Activated T-helper 2 cell treated with anti-CD3 and anti-CD28 coated beads, Interferon-gamma antibody, Interleukin-2, Interleukin-4, amounts not matched to agents 10 μg/mL and 5 μg/mL and 100 μg/mL, durations not matched to agents 14 hours and 24 hours and 36 hours (primary cell): Measurements from ENCODE around the gene ATG2B. TPM values are rescaled to one million over a fixed set of nuclear protein-coding genes. Genes with fewer than 3 reads are reported as not detected.

ENCODE experiments used
- DNase-seq: peaks from one replicate; pipeline ENCODE4 v3.0.0; 2021; ENCODE audit warnings: low spot score
- H3K27ac Mint-ChIP-seq: one replicate; pipeline ENCODE4 v1.8.0; 2021; ENCODE audit warnings: mixed read lengths
- H3K27me3 Mint-ChIP-seq: one replicate; pipeline ENCODE4 v1.8.0; 2021; ENCODE audit warnings: low read depth, mixed read lengths
- H3K36me3 Mint-ChIP-seq: one replicate; pipeline ENCODE4 v1.8.0; 2021; ENCODE audit warnings: low read depth, mixed read lengths
- H3K4me1 Mint-ChIP-seq: one replicate; pipeline ENCODE4 v1.8.0; 2021; ENCODE audit warnings: low read depth, mixed read lengths
- H3K4me3 Mint-ChIP-seq: one replicate; pipeline ENCODE4 v1.8.0; 2021; ENCODE audit warnings: low read depth, mild to moderate bottlenecking, moderate library complexity, mixed read lengths
- H3K9me3 Mint-ChIP-seq: one replicate; pipeline ENCODE4 v1.8.0; 2021; ENCODE audit warnings: mixed read lengths
- intact Hi-C: fragments of 100-400 bp; cut with micrococcal nuclease; formaldehyde crosslinking; loops from one replicate; pipeline ENCODE4 v1.15.1; 2023
- total RNA-seq: library from RNA; stranded (reverse); gene quantifications from 2 replicates; pipeline ENCODE4 v1.2.3, GENCODE V29; 2022

ATG2B gene, protein sequence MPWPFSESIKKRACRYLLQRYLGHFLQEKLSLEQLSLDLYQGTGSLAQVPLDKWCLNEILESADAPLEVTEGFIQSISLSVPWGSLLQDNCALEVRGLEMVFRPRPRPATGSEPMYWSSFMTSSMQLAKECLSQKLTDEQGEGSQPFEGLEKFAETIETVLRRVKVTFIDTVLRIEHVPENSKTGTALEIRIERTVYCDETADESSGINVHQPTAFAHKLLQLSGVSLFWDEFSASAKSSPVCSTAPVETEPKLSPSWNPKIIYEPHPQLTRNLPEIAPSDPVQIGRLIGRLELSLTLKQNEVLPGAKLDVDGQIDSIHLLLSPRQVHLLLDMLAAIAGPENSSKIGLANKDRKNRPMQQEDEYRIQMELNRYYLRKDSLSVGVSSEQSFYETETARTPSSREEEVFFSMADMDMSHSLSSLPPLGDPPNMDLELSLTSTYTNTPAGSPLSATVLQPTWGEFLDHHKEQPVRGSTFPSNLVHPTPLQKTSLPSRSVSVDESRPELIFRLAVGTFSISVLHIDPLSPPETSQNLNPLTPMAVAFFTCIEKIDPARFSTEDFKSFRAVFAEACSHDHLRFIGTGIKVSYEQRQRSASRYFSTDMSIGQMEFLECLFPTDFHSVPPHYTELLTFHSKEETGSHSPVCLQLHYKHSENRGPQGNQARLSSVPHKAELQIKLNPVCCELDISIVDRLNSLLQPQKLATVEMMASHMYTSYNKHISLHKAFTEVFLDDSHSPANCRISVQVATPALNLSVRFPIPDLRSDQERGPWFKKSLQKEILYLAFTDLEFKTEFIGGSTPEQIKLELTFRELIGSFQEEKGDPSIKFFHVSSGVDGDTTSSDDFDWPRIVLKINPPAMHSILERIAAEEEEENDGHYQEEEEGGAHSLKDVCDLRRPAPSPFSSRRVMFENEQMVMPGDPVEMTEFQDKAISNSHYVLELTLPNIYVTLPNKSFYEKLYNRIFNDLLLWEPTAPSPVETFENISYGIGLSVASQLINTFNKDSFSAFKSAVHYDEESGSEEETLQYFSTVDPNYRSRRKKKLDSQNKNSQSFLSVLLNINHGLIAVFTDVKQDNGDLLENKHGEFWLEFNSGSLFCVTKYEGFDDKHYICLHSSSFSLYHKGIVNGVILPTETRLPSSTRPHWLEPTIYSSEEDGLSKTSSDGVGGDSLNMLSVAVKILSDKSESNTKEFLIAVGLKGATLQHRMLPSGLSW (N-terminal part only)
- 18.3 and 23.8 TPM in 2 replicates for total RNA-seq

DNA sequence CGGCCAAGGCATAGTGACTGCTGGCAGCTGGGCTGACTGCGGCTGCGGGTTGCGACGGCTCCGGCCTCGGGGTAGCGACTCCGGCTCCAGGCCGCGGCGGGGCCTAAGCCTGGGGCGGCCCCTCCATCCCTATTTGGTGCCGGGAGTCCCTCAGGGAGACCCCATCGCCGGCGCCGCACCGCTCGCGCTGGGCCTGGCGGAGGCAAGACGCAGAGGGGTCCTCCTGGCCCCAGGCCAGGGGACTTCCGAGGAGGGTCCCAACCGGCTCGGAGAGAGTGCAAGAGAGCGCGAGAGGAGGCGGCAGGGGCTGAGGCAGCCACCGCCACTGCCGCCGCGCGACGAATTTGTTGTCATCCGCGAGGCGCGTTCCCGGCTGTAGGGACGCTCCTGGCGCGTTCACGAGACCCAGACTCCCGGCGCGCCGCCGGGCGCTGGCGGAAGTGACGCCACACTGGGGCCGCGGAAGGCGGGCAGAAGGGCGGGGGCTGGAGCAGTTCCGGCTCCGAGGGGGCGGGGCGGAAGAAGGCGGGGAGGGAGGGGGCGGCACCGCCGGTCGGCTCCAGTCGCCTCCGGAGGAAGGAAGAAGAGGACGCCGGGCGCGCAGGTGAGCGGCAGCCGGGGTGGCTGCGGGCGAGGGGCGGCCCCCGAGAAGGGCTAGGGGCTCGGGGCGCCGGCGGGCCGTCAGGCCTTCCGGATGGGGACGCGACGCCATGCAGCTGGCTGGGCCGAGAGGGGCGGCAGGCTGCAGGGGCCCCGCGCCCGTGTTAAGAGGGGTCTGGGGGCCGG lies at the start of gene ATG2B, which contains the start of gene GSKIP:
Gene ATG2B (minus strand): TSS at position 377 of the 786 bp plus-strand sequence. CDS start 365 bp downstream, at position 12.
Gene GSKIP (plus strand): TSS at position 562 of the 786 bp plus-strand sequence. CDS start 18,722 bp downstream, outside the sequence.
- Mint-ChIP-seq H3K27me3 (no peaks in the 10 kb centered on the region), H3K4me3 (peak within 1 kb of the TSS; percentile 95), H3K36me3 (peaks cover 4% of the 10 kb centered on the region), H3K27ac (peak within 1 kb of the TSS; percentile 92), H3K4me1 (peaks cover 36% of the 10 kb centered on the region), H3K9me3 (no peaks in the 10 kb centered on the region)
- peak; percentile 96 for DNase-seq
- intact Hi-C loops: loop anchor here (1.0 to 5.0 kb wide), 3 partner anchors 28 to 139 kb away; partner anchors contain the start of gene PAPOLA

DNA sequence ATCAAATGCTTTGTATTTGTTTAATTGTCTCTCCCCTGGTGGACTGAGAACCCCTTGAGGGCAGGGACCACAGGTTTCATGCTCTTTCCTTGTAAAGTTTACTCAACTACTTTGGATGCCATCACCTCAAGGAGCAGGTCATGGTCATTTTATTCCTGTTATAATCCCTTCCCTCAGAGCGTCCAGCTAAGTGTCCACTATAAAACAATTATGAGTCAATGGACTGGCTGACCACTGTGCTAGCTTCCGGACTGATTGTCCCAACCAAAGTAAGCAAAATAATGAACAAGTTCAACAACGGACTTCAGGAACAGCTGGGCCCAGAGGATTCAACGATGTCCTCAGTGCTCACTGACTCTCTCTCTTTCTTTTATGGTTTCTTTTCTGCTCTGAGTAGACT lies 47.0 kb upstream of the ATG2B start:
- no peak for DNase-seq
- Mint-ChIP-seq H3K4me1 (no peaks in the 10 kb centered on the region), H3K9me3 (no peaks in the 10 kb centered on the region), H3K36me3 (no peaks in the 10 kb centered on the region), H3K27me3 (peaks cover 4% of the 10 kb centered on the region), H3K4me3 (no peak overlapping the region), H3K27ac (no peak overlapping the region)
- intact Hi-C loops: no loop called here

DNA sequence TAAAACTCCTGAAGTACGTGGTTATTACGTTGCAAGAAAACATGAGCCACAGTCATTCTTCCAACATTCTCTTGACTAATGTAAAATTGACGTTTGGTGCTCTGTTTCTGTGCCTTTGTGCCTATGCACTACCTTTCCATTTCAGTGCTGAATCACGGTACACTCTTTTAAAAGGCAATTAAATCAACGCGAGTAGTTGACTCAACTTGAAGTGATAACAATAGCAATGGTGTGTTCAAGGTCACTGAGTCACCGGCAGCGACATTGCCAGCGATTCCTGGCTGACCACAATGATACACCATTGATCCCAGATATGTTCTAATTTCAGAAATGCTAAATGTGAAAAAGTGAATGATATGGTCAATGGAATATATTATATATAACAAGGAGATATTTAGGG lies 46.6 kb upstream of the ATG2B start:
- no peak overlapping the region for H3K4me3 Mint-ChIP-seq
- H3K27me3 Mint-ChIP-seq: peaks cover 4% of the 10 kb centered on the region
- H3K36me3 Mint-ChIP-seq: no peaks in the 10 kb centered on the region
- H3K4me1 Mint-ChIP-seq: no peaks in the 10 kb centered on the region
- intact Hi-C loops: no loop called here
- DNase-seq: no peak
- no peak overlapping the region for H3K27ac Mint-ChIP-seq
- no peaks in the 10 kb centered on the region for H3K9me3 Mint-ChIP-seq

DNA sequence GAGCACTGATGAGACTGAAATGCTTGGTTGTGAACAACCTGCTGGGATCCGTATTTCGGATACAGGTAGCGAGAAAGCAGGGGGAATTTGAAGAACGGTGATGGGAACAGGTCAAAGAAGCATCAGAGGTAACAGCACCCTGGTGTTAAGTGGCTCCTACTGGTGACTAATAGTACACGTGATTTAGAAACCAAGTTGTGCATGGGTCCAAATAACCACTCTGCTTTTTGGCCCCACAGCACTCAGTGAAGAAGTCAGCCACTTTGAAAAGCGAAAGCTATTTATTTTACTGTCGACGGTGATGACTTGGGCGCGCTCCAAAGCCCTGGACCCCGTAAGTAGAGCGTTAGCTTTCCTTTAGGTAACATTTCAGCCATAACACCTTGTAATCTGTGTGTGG lies 45.5 kb upstream of the ATG2B start:
- intact Hi-C loops: no loop called here
- Mint-ChIP-seq H3K36me3 (no peaks in the 10 kb centered on the region), H3K4me1 (no peaks in the 10 kb centered on the region), H3K27ac (no peak overlapping the region), H3K4me3 (no peak overlapping the region), H3K27me3 (peaks cover 6% of the 10 kb centered on the region), H3K9me3 (no peaks in the 10 kb centered on the region)
- no peak for DNase-seq

DNA sequence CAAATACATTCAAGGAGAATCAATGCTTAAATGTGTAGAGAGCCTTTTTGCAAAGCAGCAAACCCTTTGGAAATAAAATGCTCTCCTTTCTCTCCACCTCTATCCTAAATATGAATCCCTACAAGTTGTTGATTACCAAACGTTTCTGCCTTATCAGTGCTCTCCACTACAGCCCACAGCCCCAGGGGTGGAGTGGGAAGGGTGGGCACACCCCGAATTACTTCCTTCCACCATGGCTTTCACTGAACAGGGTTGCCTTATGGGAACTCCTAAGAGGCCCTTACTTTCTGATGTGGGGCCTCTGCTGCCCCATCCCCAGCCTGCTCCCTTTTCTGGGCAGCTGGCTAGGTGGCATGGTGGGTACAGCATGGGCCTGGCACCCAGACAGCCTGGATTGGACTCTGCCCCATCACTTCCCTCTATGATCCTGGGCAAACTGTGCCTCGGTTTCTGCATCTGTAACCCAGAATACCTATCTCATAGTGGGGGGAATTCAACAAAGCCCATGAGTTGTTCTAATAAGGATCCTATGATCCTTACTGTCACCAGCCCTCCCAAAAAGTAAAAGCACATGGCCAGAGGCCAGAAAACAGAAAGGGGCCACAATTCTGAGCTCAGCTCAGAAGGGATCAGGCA lies 44.9 kb upstream of the ATG2B start:
- Mint-ChIP-seq H3K27ac (no peak overlapping the region), H3K27me3 (peaks cover 6% of the 10 kb centered on the region), H3K4me3 (no peak overlapping the region), H3K4me1 (no peaks in the 10 kb centered on the region), H3K36me3 (no peaks in the 10 kb centered on the region), H3K9me3 (no peaks in the 10 kb centered on the region)
- no peak for DNase-seq
- intact Hi-C loops: no loop called here

DNA sequence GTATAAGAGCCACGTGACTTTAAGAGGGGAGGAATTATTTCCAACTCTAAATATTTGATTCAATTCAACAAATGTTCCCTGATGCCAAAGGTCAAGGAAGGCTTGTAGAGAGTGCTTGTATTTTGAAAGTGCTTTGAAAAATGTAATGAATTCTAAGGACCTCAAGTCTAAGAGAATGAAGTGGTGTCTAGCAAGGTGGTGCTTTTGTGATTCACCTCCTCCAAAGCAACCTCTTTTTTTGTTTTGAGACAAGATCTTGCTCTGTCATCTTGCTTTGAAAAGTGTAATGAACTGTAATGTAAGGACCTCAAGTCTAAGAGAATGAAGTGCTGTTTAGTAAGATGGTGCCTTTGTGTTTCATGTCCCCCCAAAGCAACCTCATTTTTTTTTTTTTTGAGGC lies 42.5 kb upstream of the ATG2B start:
- no peaks in the 10 kb centered on the region for H3K4me1 Mint-ChIP-seq
- no peaks in the 10 kb centered on the region for H3K9me3 Mint-ChIP-seq
- H3K4me3 Mint-ChIP-seq: no peak overlapping the region
- intact Hi-C loops: no loop called here
- no peak for DNase-seq
- H3K36me3 Mint-ChIP-seq: no peaks in the 10 kb centered on the region
- peaks cover 6% of the 10 kb centered on the region for H3K27me3 Mint-ChIP-seq
- H3K27ac Mint-ChIP-seq: no peak overlapping the region

DNA sequence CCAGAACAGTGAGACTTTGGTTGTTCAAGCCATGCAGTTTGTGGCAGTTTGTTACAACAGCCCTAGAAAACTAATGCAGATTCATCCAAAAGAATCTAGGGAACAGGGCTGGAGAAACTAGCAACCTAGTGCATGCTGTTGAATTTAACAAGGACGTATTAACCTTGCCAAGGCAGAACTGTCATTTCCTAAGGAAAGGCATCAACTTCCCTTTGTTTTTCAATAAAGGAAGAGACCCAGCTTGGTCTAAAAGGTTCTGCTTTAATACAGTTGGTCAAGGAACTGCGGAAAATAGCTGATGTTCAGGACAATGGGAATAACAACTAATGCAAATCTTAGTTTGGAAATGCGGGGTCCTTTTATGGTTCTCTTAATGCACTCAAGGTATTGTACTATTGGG lies 40.3 kb upstream of the ATG2B start:
- Mint-ChIP-seq H3K36me3 (no peaks in the 10 kb centered on the region), H3K4me1 (no peaks in the 10 kb centered on the region)
- intact Hi-C loops: no loop called here

DNA sequence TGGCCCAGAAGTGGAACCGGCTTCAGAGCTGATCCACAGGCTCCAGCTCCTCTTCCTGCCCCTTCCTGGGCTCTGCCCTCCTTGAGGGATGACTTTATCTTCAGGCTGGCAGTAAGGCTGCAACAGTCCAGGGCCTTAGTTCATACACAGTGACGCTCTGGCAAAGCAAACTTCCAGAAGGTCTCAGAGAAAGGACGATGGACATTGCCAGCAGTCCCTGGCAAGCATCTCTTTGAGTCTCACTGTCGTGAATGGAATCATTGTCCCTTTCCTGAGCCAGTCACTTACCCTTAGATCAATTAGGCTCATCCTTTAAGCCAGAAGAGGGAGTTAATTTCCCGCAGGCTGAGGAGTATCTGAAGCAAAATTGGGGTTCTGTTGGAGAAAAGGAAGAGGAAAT lies 37.4 kb upstream of the ATG2B start:
- H3K4me1 Mint-ChIP-seq: no peaks in the 10 kb centered on the region
- H3K4me3 Mint-ChIP-seq: no peak overlapping the region
- DNase-seq: no peak
- no peak overlapping the region for H3K27ac Mint-ChIP-seq
- H3K36me3 Mint-ChIP-seq: no peaks in the 10 kb centered on the region
- intact Hi-C loops: no loop called here
- no peaks in the 10 kb centered on the region for H3K9me3 Mint-ChIP-seq
- H3K27me3 Mint-ChIP-seq: peaks cover 6% of the 10 kb centered on the region

More for the DNA sequence above, 40.3 kb upstream of the ATG2B start:
- DNase-seq: no peak
- H3K27ac Mint-ChIP-seq: no peak overlapping the region
- H3K27me3 Mint-ChIP-seq: peaks cover 7% of the 10 kb centered on the region
- H3K9me3 Mint-ChIP-seq: no peaks in the 10 kb centered on the region
- H3K4me3 Mint-ChIP-seq: no peak overlapping the region

DNA sequence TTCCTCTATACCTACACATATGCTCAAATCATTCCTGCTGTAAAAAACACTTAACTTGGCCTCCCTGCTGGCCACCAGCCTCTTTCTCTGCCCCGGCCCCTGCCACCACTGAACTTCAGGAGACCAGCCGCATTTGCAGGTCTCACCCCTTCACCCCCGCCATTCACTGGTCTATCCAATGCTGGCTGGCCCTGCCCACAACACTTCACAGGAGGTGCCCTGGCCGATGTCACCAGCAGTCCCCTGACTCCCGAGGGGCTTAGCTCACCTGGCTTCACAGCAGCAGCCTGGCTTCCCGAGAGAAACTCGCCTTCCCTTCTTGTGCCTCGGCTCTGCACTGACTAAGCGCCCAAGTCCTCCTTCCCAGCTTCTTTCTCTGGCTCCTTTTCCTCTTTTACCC lies 36.3 kb upstream of the ATG2B start:
- no peak overlapping the region for H3K4me3 Mint-ChIP-seq
- no peak overlapping the region for H3K27ac Mint-ChIP-seq
- no peak for DNase-seq
- intact Hi-C loops: loop anchor here (10.0 kb wide), 1 partner anchor 105 kb away; the partner anchor contains the start of gene PAPOLA
- peaks cover 11% of the 10 kb centered on the region for H3K27me3 Mint-ChIP-seq
- H3K9me3 Mint-ChIP-seq: no peaks in the 10 kb centered on the region
- no peaks in the 10 kb centered on the region for H3K4me1 Mint-ChIP-seq
- no peaks in the 10 kb centered on the region for H3K36me3 Mint-ChIP-seq

DNA sequence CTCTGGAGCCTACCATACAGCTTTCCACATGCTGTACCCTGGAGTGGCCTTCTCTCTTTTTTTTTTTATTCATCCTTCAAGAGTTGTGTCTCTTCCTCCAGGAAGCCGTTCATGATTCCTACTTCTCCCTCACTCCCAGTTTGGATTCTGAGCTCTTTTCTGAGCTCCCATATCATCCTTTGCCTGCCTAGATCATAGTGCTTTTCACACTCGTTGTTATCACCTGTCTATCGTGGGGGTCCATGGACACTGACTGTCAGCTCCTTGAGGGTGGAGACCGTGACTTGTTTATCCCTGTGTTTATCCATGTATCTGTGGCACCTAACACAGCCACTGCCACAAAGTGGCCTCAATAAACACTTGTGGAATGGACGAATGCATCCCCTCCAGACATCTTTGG lies 35.8 kb upstream of the ATG2B start:
- DNase-seq: no peak
- H3K9me3 Mint-ChIP-seq: no peaks in the 10 kb centered on the region
- intact Hi-C loops: loop anchor here (10.0 kb wide), 1 partner anchor 106 kb away; the partner anchor contains the start of gene PAPOLA
- H3K27me3 Mint-ChIP-seq: peaks cover 9% of the 10 kb centered on the region
- no peaks in the 10 kb centered on the region for H3K4me1 Mint-ChIP-seq
- no peak overlapping the region for H3K4me3 Mint-ChIP-seq
- no peaks in the 10 kb centered on the region for H3K36me3 Mint-ChIP-seq
- no peak overlapping the region for H3K27ac Mint-ChIP-seq

DNA sequence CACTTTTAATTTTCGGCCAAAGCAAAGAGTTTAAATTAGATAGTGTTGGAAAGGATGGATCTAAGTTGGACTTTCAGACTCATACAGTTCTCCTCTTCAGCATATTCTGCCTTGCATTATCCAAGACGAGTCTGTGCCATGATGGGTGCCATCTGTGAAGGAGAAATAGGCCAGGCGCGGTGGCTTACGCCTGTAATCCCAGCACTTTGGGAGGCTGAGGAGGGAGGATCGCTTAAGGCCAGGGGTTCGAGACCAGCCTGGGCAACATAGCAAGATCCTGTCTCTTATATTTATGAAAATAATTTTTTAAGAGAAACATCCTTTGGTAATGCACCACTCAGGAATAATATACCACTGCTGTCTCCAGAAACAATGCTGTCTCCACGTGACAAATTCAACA lies 35.3 kb upstream of the ATG2B start:
- Mint-ChIP-seq H3K36me3 (no peaks in the 10 kb centered on the region), H3K27me3 (peaks cover 10% of the 10 kb centered on the region), H3K4me3 (no peak overlapping the region), H3K27ac (no peak overlapping the region), H3K4me1 (no peaks in the 10 kb centered on the region), H3K9me3 (no peaks in the 10 kb centered on the region)
- intact Hi-C loops: loop anchor here (10.0 kb wide), 1 partner anchor 106 kb away; the partner anchor contains the start of gene PAPOLA
- DNase-seq: no peak
